Brain microvascular endothelial cell (primary cell): ENCODE data around the gene CLDN5.

Experiments
- DNase-seq: peaks from one replicate; pipeline ENCODE4 v3.0.0-alpha.2; 2020
- H3K27ac ChIP-seq: fragments of 250-450 bp; sonication (Bioruptor Pico); 2 replicates; pipeline ENCODE4 v1.5.1; 2020; ENCODE audit warnings: mild to moderate bottlenecking, moderate library complexity
- H3K27me3 ChIP-seq: fragments of 250-450 bp; sonication (Bioruptor Pico); replicated peaks from 2 replicates; pipeline ENCODE4 v1.5.1; 2020; ENCODE audit warnings: mild to moderate bottlenecking
- H3K36me3 ChIP-seq: fragments of 250-450 bp; sonication (Bioruptor Pico); replicated peaks from 2 replicates; pipeline ENCODE4 v1.5.1; 2020; ENCODE audit warnings: mild to moderate bottlenecking
- H3K4me3 ChIP-seq: 2 replicates; pipeline ENCODE4 v1.5.1; 2011; ENCODE audit warnings: low read depth, mild to moderate bottlenecking, control low read depth, low read length, moderate library complexity
- CTCF ChIP-seq: IDR thresholded peaks from 2 replicates; pipeline ENCODE4 v1.5.1; 2011; ENCODE audit warnings: low read depth, mild to moderate bottlenecking, moderate library complexity, low read length, control low read depth, inconsistent platforms; ENCODE audit errors: missing control alignments
- in situ Hi-C: cut with HindIII; loops from 2 replicates; pipeline ENCODE4 v1.10.0; 2017; ENCODE audit warnings: low sequenced_read_pairs, low pct_ligation_motif_present

Gene CLDN5

GRCh38 chr22:19476023-19476422, 48.2 kb downstream of the CLDN5 start:
- Histone ChIP-seq H3K27ac (no peak overlapping the region), H3K36me3 (peaks cover 43% of the 10 kb centered on the region), H3K4me3 (no peak overlapping the region), H3K27me3 (no peaks in the 10 kb centered on the region)
- in situ Hi-C loops = no loop called here
- DNase-seq = no peak
- no peak for TF ChIP-seq CTCF

- in situ Hi-C loops = no loop called here
- peaks cover 67% of the 10 kb centered on the region for H3K36me3 ChIP-seq
Observed at GRCh38 chr22:19473578-19473977, 50.6 kb downstream of the CLDN5 start.

More at GRCh38 chr22:19473578-19473977, 50.6 kb downstream of the CLDN5 start:
- Histone ChIP-seq H3K4me3 (no peak overlapping the region), H3K27ac (no peak overlapping the region), H3K27me3 (no peaks in the 10 kb centered on the region)
- peak; percentile 22 for TF ChIP-seq CTCF
- DNase-seq = no peak
